ENCODE measurements around the gene INSM2. TPM values are rescaled to one million over a fixed set of nuclear protein-coding genes. Genes with fewer than 3 reads are reported as not detected.

Gene INSM2
- total RNA-seq, 2 experiments from 2014 or later: not detected

DNA sequence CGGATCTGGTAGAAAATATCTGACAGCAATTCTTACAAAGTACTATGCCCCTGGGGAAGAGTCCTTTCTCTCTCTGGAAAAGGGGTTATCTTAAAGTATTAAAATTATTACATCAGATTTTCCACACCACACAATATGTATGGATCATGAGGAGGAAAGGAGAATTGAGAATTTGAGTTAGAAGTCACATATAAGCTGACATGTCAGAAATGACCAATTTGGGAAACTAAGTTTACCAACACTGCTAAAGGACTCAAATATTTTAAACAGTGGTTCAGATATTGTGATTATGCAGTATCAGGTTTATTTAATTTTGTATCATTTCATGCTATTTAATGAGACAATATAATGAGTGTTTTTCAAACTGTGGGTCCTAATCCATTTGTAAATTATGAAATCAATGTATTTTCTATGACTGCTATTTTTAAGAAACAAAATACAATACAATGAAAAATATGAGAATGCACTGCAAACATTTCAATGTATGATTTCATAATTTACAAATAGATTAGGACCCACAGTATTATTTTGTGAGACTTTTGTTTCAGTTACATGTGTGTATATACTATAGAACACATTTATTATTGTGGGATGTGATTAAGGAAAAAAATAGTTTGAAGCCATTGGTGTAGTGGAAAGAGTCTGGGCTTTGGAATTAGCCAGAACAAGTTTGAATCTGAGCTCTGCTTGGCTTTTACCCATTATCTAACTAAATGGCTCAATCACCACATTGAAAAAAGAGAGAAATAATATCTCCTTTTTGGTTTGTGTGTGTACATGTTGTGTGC is 1.8 kb upstream of the INSM2 start:
- H3K27me3 Mint-ChIP-seq: peaks cover 70% of the 10 kb centered on the region
- no peak overlapping the region for H3K4me3 Mint-ChIP-seq
- POLR2A ChIA-PET: interaction anchor here (0.6 kb wide), 1 partner anchor 91 kb away, joined by 3 read pairs; no protein-coding TSS in a partner anchor
- H3K9me3 Mint-ChIP-seq: no peaks in the 10 kb centered on the region
- CTCF ChIA-PET: no interaction called here
- no peak overlapping the region for H3K27ac Mint-ChIP-seq
- DNase-seq: no peak
- no peaks in the 10 kb centered on the region for H3K36me3 Mint-ChIP-seq (ENCODE audit: low read depth)
- H3K4me1 Mint-ChIP-seq: peaks cover 14% of the 10 kb centered on the region

DNA sequence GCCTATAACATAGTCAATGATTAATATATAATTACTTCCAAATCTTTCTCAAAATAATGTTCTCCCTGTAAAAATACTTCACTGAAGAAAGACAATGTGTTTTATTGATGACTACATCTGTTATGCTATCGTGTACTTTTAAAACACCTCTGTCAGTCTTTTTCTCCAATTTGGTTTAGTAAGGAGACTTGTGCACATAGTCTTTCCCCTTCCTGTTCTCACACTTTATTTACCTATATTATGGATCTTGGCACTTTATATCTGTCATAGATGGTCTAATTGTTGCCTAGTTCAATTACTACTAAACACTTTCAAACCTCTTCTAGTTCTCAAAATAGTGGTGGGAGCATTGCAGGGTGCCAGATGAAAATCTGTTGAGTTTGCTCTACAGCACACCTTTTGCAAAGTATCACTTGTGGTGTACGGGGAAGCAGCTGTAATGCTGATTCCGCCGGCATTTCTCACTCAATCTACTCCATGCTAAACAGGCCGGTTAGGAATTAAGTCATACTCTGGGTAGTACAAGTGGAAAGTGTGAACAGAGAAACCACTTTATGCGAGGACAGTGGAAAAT is 1.1 kb upstream of the INSM2 start:
- DNase-seq: no peak
- Mint-ChIP-seq H3K4me3 (peak overlapping the region; percentile 46), H3K27ac (no peak overlapping the region), H3K4me1 (peaks cover 14% of the 10 kb centered on the region), H3K27me3 (peaks cover 71% of the 10 kb centered on the region), H3K9me3 (no peaks in the 10 kb centered on the region), H3K36me3 (ENCODE audit: low read depth) (no peaks in the 10 kb centered on the region)
- POLR2A ChIA-PET: no interaction called here
- CTCF ChIA-PET: interaction anchor here (0.9 to 1.7 kb wide), 2 partner anchors 153 to 154 kb away, joined by 3 to 5 read pairs; no protein-coding TSS in a partner anchor

DNA sequence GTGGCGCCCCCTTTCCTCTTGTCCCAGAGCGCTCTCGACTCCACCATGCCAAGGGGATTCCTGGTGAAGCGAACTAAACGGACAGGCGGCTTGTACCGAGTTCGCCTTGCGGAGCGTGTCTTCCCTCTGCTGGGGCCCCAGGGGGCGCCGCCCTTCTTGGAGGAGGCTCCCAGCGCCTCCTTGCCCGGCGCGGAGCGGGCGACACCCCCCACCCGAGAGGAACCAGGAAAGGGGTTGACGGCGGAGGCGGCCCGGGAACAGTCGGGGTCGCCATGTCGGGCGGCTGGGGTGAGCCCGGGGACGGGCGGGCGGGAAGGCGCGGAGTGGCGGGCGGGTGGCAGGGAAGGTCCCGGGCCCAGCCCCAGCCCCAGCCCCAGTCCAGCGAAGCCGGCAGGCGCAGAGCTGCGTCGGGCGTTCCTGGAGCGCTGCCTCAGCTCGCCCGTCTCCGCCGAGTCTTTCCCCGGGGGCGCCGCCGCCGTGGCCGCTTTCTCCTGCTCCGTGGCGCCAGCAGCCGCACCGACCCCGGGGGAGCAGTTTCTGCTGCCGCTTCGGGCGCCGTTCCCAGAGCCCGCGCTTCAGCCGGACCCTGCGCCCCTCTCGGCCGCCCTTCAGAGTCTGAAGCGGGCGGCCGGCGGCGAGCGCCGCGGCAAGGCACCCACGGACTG is 376 bp downstream of the INSM2 start:
- no peaks in the 10 kb centered on the region for H3K36me3 Mint-ChIP-seq (ENCODE audit: low read depth)
- POLR2A ChIA-PET: no interaction called here
- no peak for DNase-seq
- H3K27ac Mint-ChIP-seq: no peak overlapping the region
- CTCF ChIA-PET: interaction anchor here (0.8 to 1.7 kb wide), 2 partner anchors 153 to 154 kb away, joined by 3 to 5 read pairs; no protein-coding TSS in a partner anchor
- H3K4me3 Mint-ChIP-seq: peak overlapping the region; percentile 46
- H3K9me3 Mint-ChIP-seq: no peaks in the 10 kb centered on the region
- peaks cover 14% of the 10 kb centered on the region for H3K4me1 Mint-ChIP-seq
- H3K27me3 Mint-ChIP-seq: peaks cover 60% of the 10 kb centered on the region

DNA sequence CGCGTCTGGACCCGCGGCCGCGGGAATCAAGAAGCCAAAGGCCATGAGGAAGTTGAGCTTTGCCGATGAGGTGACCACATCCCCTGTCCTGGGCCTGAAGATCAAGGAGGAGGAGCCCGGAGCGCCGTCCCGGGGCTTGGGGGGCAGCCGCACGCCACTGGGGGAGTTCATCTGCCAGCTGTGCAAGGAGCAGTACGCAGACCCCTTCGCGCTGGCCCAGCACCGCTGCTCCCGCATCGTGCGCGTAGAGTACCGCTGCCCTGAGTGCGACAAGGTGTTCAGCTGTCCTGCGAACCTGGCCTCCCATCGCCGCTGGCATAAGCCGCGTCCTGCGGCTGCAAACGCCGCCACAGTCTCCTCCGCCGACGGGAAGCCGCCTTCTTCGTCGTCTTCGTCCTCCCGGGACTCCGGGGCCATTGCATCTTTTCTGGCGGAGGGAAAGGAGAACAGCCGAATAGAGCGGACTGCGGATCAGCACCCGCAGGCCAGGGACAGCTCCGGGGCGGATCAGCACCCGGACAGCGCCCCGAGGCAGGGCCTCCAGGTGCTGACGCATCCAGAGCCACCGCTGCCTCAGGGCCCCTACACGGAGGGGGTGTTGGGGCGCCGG is 1.0 kb downstream of the INSM2 start:
- H3K9me3 Mint-ChIP-seq: no peaks in the 10 kb centered on the region
- DNase-seq: peak; percentile 73
- H3K27ac Mint-ChIP-seq: no peak overlapping the region
- peak overlapping the region; percentile 68 for H3K4me3 Mint-ChIP-seq
- peaks cover 55% of the 10 kb centered on the region for H3K27me3 Mint-ChIP-seq
- POLR2A ChIA-PET: no interaction called here
- CTCF ChIA-PET: interaction anchor here (1.7 kb wide), 1 partner anchor 152 kb away, joined by 5 read pairs; no protein-coding TSS in a partner anchor
- peaks cover 18% of the 10 kb centered on the region for H3K4me1 Mint-ChIP-seq
- H3K36me3 Mint-ChIP-seq (ENCODE audit: low read depth): no peaks in the 10 kb centered on the region

DNA sequence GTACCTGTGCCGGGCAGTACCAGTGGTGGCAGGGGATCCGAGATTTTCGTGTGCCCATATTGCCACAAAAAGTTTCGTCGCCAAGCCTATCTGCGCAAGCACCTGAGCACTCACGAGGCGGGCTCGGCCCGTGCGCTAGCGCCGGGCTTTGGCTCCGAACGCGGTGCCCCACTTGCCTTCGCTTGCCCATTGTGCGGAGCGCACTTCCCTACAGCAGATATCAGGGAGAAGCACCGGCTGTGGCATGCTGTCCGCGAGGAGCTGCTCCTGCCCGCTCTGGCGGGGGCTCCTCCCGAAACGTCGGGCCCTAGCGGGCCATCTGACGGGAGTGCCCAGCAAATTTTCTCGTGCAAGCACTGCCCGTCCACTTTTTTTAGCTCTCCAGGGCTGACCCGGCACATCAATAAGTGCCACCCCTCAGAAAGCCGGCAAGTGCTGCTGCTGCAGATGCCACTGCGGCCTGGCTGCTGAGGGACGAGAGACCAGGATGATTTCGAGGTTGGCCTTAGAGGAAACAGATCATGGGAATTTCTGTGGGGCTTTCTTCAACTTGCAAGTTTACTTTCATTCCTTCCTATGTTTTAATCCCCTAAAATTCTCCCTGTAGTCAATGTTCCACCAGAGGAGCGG is 1.6 kb downstream of the INSM2 start:
- Mint-ChIP-seq H3K4me3 (no peak overlapping the region), H3K27me3 (peaks cover 49% of the 10 kb centered on the region), H3K36me3 (ENCODE audit: low read depth) (no peaks in the 10 kb centered on the region), H3K4me1 (peaks cover 21% of the 10 kb centered on the region), H3K9me3 (no peaks in the 10 kb centered on the region), H3K27ac (no peak overlapping the region)
- CTCF ChIA-PET: no interaction called here
- POLR2A ChIA-PET: no interaction called here
- no peak for DNase-seq

DNA sequence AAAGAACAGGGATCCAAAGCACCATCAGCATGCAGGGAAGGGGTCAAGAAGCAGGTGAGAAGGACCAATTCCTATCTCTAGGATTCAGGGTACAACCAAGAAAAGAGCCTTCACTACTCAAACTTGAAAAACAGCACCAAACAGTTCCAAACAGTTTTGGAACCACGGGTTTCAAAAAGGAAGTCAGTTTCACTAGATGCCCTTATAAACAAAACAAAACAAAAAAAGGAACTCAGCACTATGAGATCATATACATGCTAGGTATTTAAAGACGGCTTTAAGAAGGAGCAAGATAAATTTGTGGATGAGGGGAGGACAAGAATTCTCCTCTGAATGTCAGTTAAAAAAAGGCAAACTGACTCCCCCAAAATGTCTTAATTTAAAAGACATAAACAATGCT is 6.0 kb downstream of the INSM2 start:
- Mint-ChIP-seq H3K4me3 (no peak overlapping the region), H3K9me3 (no peaks in the 10 kb centered on the region), H3K27me3 (peaks cover 23% of the 10 kb centered on the region), H3K27ac (no peak overlapping the region), H3K4me1 (peaks cover 15% of the 10 kb centered on the region), H3K36me3 (ENCODE audit: low read depth) (no peaks in the 10 kb centered on the region)
- no peak for DNase-seq
- CTCF ChIA-PET: no interaction called here
- POLR2A ChIA-PET: no interaction called here

DNA sequence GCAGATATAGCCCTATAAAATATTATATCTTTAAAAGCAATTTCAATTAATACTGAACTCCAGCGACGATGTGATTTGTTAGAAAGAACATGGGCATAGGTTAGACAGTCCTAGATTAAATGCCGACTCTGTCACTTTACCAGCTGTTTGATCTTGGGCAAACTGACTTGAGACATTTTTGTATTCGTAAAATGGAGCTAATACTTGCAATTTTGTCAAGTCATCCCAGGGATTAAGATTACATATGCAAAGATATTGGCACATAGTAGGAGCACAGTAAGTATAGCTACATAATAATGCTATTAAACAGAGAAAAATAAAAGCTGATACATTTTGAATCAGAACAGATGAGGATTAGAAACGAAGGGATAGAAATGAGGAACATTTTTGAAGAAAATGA is 9.0 kb downstream of the INSM2 start:
- no peaks in the 10 kb centered on the region for H3K27me3 Mint-ChIP-seq
- H3K4me1 Mint-ChIP-seq: peaks cover 6% of the 10 kb centered on the region
- CTCF ChIA-PET: no interaction called here
- no peak overlapping the region for H3K27ac Mint-ChIP-seq
- no peak for DNase-seq
- no peak overlapping the region for H3K4me3 Mint-ChIP-seq
- POLR2A ChIA-PET: no interaction called here
- H3K36me3 Mint-ChIP-seq (ENCODE audit: low read depth): no peaks in the 10 kb centered on the region
- H3K9me3 Mint-ChIP-seq: no peaks in the 10 kb centered on the region

DNA sequence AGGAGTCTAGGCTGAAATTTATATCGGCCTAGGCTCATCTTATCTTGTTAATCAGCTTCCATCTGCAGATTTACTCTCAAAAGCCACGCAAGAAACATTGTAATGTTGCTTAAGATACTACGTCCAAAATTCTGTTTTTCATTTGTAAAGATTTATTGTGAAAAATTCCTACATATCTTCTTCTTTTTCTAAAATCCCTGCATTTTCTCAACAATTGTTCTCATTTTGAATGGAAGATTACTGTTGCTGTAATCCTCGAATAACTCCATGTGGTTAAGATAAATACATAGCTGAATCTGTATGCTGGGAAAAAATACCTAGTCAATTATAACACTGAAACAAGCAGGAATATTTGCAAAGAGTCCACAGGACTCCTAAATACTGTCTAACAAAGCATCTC is 15.6 kb downstream of the INSM2 start:
- H3K27me3 Mint-ChIP-seq: no peaks in the 10 kb centered on the region

DNA sequence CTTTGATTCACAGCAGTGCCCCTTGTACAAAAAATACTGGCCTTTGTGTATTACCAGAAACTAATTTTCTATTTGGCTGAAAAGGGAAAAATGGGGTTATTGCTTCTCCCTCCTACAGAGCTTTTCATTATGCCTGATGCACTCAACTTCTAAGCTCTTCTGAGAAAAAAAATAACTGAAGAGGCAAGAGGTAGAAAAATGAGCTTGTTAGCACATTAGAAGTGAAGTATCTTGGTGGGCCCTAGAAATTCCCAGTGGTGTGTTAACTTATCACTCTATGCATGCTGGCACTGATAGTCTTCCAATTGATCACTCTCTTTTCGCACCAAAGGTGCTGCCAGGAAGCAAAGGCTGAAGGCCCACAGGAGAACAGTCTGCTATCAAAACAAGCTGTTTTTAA is 17.1 kb downstream of the INSM2 start:
- Mint-ChIP-seq H3K4me1 (no peaks in the 10 kb centered on the region), H3K27me3 (no peaks in the 10 kb centered on the region), H3K4me3 (no peak overlapping the region), H3K27ac (no peak overlapping the region), H3K36me3 (ENCODE audit: low read depth) (no peaks in the 10 kb centered on the region), H3K9me3 (no peaks in the 10 kb centered on the region)
- no peak for DNase-seq
- POLR2A ChIA-PET: no interaction called here
- CTCF ChIA-PET: no interaction called here

More for the DNA sequence above, 15.6 kb downstream of the INSM2 start:
- Mint-ChIP-seq H3K4me3 (no peak overlapping the region), H3K36me3 (ENCODE audit: low read depth) (no peaks in the 10 kb centered on the region), H3K9me3 (no peaks in the 10 kb centered on the region), H3K27ac (no peak overlapping the region), H3K4me1 (no peaks in the 10 kb centered on the region)
- CTCF ChIA-PET: no interaction called here
- no peak for DNase-seq
- POLR2A ChIA-PET: no interaction called here

DNA sequence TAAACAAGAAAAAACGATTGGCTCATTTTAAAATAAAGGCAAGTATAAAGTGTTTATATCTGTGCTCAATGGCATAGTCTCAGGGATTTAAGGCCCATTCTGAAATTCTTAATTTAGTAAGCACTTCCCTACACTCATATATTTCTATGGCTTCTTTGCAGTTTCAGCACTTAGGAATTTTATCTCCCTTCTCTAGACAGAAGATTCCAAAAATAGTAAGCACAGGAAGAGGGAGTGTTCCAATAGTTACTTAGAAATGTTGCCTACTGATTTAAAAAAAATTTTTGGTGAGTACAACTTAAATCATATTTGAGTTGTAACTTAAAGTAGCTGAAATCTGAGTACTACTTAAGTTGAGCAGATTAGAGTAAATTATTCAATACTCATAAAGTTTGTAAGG is 19.8 kb downstream of the INSM2 start:
- Mint-ChIP-seq H3K27me3 (no peaks in the 10 kb centered on the region), H3K27ac (no peak overlapping the region), H3K9me3 (no peaks in the 10 kb centered on the region), H3K36me3 (ENCODE audit: low read depth) (no peaks in the 10 kb centered on the region), H3K4me1 (no peaks in the 10 kb centered on the region), H3K4me3 (no peak overlapping the region)
- POLR2A ChIA-PET: no interaction called here
- no peak for DNase-seq
- CTCF ChIA-PET: no interaction called here

DNA sequence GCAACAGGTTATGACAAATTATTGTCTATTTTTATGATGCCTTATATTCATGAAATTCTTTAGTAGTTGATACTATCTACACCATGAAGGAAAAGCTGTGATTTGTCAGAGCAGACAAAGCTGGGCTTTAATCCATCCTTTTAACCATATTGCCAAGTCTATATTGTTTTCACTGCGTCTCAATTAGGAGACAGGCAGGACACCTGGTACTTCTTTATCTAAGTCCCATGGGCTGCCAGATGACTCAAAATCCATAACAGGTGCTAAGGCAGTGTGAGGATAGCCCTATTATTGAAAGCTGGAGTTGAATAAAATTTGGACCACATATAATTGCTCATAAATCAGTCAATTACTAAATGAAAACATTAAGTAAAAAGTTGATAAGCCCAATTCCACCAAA is 22.6 kb downstream of the INSM2 start:
- no peak overlapping the region for H3K4me3 Mint-ChIP-seq
- H3K4me1 Mint-ChIP-seq: peaks cover 3% of the 10 kb centered on the region
- POLR2A ChIA-PET: no interaction called here
- peaks cover 3% of the 10 kb centered on the region for H3K36me3 Mint-ChIP-seq (ENCODE audit: low read depth)
- no peaks in the 10 kb centered on the region for H3K9me3 Mint-ChIP-seq
- no peaks in the 10 kb centered on the region for H3K27me3 Mint-ChIP-seq
- CTCF ChIA-PET: no interaction called here
- DNase-seq: no peak
- H3K27ac Mint-ChIP-seq: no peak overlapping the region

DNA sequence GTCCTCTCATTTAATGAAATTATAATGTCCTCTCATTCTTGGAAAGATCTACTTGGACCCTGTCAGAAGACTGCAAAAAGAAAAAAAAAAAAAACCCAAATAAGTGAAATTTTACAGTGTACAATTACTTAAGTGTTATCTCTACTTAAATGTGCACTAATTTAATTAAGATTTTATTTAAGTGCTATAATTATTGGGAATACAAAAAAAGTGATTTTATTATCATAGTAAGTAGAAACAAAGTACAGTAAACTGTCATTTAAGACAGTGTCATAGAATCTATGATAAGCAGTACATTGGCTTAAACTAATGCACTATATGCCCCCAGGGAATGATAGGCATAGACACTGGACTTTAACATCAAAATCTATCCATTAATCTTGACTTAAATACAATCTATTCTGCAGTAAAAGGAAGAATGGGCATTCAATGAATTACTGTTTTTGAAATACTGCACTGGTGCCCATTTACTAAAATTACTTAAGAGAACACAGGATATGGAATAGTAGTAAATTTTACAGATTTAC is 23.3 kb downstream of the INSM2 start:
- Mint-ChIP-seq H3K4me3 (no peak overlapping the region), H3K36me3 (ENCODE audit: low read depth) (peaks cover 3% of the 10 kb centered on the region), H3K4me1 (peaks cover 3% of the 10 kb centered on the region), H3K27ac (no peak overlapping the region), H3K9me3 (no peaks in the 10 kb centered on the region), H3K27me3 (no peaks in the 10 kb centered on the region)
- CTCF ChIA-PET: no interaction called here
- DNase-seq: no peak
- POLR2A ChIA-PET: no interaction called here

DNA sequence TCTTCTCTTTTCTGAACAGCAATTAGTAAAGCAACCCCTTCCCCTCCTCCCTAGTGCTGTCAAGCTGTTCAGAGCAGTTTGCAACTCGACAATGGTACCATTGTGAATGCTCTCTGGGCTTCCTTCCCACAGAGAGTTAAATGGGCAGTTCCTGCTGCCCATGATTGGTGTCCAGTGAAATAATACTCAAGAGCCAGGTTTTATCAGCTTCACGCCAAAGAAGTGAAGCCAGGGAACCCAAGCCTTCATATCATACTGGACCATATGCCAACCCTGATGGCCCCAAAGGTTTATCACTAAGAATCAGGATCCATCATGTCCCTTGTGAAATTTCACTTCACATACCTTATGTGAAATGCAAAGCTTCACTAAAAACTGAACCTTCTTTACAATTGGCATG is 24.7 kb downstream of the INSM2 start:
- DNase-seq: no peak
- H3K27ac Mint-ChIP-seq: no peak overlapping the region
- peaks cover 3% of the 10 kb centered on the region for H3K4me1 Mint-ChIP-seq
- no peaks in the 10 kb centered on the region for H3K27me3 Mint-ChIP-seq
- ChIA-PET POLR2A (no interaction called here), CTCF (no interaction called here)
- H3K36me3 Mint-ChIP-seq (ENCODE audit: low read depth): peaks cover 3% of the 10 kb centered on the region
- H3K4me3 Mint-ChIP-seq: no peak overlapping the region
- no peaks in the 10 kb centered on the region for H3K9me3 Mint-ChIP-seq
